ENCODE measurements around the gene SLC35E4. TPM values are rescaled to one million over a fixed set of nuclear protein-coding genes. Genes with fewer than 3 reads are reported as not detected.

The SLC35E4 gene
- total and polyA plus RNA-seq, 8 donors, result 1.8 to 3.8 (median 2.9) TPM

DNA sequence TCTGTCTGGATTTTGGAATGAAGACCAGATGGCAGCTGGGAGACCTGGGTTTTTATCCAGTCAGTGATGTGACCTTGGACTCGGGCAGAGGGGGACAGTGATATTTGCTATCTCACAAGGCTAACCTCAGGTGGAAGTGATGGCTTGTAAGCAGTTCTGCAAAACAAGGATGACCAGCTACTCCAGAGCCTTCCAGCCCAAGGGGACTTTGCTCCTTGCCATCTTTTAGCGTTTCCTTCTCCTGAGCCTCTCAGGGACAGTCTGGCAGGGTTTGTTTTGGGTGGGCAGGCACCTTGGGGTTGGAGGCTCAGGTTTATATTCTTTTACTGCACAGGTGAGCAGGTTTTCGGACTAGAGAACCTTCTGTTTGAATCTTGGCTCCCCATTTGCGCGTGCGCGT, 49.6 kb downstream of the SLC35E4 start:
- no peaks in the 10 kb centered on the region for H3K36me3 ChIP-seq
- H3K27ac ChIP-seq, result no peak overlapping the region
- ATAC-seq (no peak), DNase-seq (no peak)
- no peaks in the 10 kb centered on the region for H3K9me3 ChIP-seq
- peaks cover 0 to 2% of the 10 kb centered on the region in 2 donors for H3K4me1 ChIP-seq
- no peaks in the 10 kb centered on the region for H3K27me3 ChIP-seq
- intact Hi-C loops (cut with DNase I), result no loop called here
- TF ChIP-seq, protein P1, sequence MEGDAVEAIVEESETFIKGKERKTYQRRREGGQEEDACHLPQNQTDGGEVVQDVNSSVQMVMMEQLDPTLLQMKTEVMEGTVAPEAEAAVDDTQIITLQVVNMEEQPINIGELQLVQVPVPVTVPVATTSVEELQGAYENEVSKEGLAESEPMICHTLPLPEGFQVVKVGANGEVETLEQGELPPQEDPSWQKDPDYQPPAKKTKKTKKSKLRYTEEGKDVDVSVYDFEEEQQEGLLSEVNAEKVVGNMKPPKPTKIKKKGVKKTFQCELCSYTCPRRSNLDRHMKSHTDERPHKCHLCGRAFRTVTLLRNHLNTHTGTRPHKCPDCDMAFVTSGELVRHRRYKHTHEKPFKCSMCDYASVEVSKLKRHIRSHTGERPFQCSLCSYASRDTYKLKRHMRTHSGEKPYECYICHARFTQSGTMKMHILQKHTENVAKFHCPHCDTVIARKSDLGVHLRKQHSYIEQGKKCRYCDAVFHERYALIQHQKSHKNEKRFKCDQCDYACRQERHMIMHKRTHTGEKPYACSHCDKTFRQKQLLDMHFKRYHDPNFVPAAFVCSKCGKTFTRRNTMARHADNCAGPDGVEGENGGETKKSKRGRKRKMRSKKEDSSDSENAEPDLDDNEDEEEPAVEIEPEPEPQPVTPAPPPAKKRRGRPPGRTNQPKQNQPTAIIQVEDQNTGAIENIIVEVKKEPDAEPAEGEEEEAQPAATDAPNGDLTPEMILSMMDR (IDR thresholded peaks at IDR 0.05), result no peak
- no peak overlapping the region for H3K4me3 ChIP-seq

DNA sequence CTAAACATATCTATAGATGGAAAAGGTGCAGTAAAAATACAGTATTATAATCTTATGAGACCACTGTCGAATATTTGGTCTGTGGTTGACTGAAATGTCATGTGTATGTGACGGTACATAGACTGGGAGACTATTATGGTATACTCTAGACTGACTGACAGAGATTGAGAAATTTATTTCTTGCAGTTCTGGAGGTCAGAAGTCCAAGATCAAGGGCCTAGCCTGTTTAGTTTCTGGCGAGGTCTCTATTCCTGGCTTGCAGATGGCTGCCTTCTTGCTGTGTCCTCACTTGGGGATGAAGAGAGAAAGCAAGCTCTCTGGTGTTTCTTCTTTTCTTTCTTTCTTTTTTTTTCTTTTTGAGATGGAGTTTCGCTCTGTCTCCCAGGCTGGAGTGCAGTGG, 51.8 kb downstream of the SLC35E4 start:
- TF ChIP-seq, protein P1 (IDR thresholded peaks at IDR 0.05), result no peak
- Histone ChIP-seq H3K9me3 (no peaks in the 10 kb centered on the region), H3K4me3 (no peak overlapping the region), H3K27ac (no peak overlapping the region), H3K4me1 (no peaks in the 10 kb centered on the region), H3K36me3 (no peaks in the 10 kb centered on the region), H3K27me3 (no peaks in the 10 kb centered on the region)
- no peak for ATAC-seq
- intact Hi-C loops (cut with DNase I), result no loop called here
- DNase-seq, result no peak

DNA sequence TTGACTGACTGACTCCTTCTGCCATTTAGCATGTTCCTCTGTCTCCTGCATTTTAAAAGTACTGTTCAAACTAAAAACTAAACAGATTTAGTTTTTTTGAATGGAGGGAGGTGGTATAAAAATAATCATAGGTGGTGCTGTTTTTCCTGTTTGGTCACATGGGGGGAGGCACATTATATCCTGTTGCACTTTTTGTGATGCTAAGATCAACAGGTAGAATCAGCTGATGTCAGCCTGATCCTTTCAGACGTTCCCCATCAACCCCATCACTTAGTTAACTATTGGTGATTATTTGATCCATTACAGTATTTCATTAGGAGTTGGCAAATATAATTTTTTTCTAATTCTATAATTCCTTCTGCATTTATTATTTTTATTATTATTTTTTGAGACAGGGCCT, 54.0 kb downstream of the SLC35E4 start:
- peaks cover 0 to 15% of the 10 kb centered on the region in 2 donors for H3K27me3 ChIP-seq
- intact Hi-C loops (cut with DNase I), result no loop called here
- ATAC-seq, result no peak
- DNase-seq, result no peak
- no peaks in the 10 kb centered on the region for H3K9me3 ChIP-seq
- no peak overlapping the region for H3K4me3 ChIP-seq
- H3K4me1 ChIP-seq, result peaks cover 0 to 7% of the 10 kb centered on the region in 2 donors
- no peaks in the 10 kb centered on the region for H3K36me3 ChIP-seq
- H3K27ac ChIP-seq, result no peak overlapping the region
- TF ChIP-seq, protein P1 (IDR thresholded peaks at IDR 0.05), result no peak

DNA sequence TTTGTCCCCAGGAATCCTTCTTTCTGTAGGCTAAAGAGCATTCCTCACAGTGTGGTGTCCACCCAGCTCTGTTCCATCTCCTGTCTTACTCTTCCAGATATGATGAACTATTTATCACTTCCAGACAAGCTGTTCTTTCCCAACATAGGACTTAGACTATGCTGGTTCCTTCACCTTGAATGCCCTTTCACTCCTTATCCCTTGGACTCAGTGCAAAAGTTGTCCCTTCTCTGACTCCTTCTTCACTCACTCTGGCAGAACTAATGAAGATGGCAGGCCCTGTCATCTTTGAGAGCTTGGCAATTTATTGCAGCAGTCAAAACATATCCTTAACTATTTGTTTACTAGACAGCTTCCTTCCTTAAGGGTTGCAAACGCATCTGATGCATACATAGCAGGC, 55.6 kb downstream of the SLC35E4 start:
- no peaks in the 10 kb centered on the region for H3K36me3 ChIP-seq
- H3K27me3 ChIP-seq, result peaks cover 0 to 31% of the 10 kb centered on the region in 2 donors
- ATAC-seq (no peak), DNase-seq (no peak)
- no peaks in the 10 kb centered on the region for H3K9me3 ChIP-seq
- TF ChIP-seq, protein P1 (IDR thresholded peaks at IDR 0.05), result no peak
- intact Hi-C loops (cut with DNase I), result no loop called here
- H3K27ac ChIP-seq, result no peak overlapping the region
- peaks cover 4 to 15% of the 10 kb centered on the region in 2 donors for H3K4me1 ChIP-seq
- no peak overlapping the region for H3K4me3 ChIP-seq

DNA sequence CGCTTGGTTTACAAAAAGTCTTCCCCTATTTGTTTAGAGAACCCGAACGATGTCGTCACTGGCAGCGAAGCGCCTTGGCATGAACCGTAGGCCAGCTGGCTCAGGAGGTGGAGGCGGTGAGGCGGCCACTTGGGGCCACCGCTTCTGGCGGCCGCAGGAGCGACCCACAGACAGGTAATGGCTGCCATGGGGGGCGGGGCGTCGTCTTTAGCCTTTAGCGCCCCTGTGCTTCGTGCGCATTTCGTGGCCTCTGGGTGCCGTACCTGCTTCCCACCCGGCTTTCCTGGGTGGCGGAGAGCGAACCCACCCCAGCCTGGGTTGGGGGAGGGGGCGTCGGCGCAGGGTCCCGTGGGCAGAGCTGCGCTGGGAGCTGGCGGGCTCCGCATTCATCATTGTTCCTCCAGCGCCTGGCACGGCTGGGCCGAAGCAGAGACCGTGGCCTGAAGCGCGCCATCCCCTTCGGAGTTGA, 58.6 kb downstream of the SLC35E4 start:
- peak overlapping the region; percentile 21 to 75 for H3K27ac ChIP-seq
- intact Hi-C loops (cut with DNase I), result no loop called here

More for the DNA sequence above, 58.6 kb downstream of the SLC35E4 start:
- H3K36me3 ChIP-seq, result no peaks in the 10 kb centered on the region
- H3K4me1 ChIP-seq, result peaks cover 4 to 15% of the 10 kb centered on the region in 2 donors
- DNase-seq, result peak; percentile 54 to 86 (median 64)
- H3K4me3 ChIP-seq, result peak overlapping the region; percentile 42 to 48
- ATAC-seq, result peak; percentile 85
- H3K27me3 ChIP-seq, result peaks cover 0 to 39% of the 10 kb centered on the region in 2 donors
- no peaks in the 10 kb centered on the region for H3K9me3 ChIP-seq
- TF ChIP-seq, protein P1 (IDR thresholded peaks at IDR 0.05), result no peak

Data from left lung (tissue), 10 donors.